ENCODE results near the gene TPCN1.

Gene TPCN1

DNA sequence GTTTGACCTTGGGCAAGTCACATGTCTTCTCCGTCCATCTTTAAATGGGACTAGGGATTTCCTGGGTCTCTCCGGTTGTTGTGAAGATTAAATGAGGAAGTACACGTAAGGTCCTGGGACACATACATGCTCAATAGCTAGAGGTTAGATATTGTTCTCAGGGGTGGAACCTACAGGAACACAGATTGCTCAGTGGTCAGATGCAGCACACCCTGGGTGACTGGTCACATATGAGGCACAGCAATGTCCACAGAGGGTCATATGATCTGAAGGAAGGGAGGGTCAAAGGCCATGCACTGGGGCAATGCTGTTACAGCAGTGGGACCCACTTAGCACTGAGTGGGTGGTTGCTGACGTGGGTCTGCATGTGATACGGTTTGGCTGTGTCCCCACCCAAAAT is 125.1 kb downstream of the TPCN1 start:
- TF ChIP-seq ZFX (IDR thresholded peaks at IDR 0.05; ENCODE audit: borderline replicate concordance) = no peak
- TF ChIP-seq, protein P1, sequence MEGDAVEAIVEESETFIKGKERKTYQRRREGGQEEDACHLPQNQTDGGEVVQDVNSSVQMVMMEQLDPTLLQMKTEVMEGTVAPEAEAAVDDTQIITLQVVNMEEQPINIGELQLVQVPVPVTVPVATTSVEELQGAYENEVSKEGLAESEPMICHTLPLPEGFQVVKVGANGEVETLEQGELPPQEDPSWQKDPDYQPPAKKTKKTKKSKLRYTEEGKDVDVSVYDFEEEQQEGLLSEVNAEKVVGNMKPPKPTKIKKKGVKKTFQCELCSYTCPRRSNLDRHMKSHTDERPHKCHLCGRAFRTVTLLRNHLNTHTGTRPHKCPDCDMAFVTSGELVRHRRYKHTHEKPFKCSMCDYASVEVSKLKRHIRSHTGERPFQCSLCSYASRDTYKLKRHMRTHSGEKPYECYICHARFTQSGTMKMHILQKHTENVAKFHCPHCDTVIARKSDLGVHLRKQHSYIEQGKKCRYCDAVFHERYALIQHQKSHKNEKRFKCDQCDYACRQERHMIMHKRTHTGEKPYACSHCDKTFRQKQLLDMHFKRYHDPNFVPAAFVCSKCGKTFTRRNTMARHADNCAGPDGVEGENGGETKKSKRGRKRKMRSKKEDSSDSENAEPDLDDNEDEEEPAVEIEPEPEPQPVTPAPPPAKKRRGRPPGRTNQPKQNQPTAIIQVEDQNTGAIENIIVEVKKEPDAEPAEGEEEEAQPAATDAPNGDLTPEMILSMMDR (IDR thresholded peaks at IDR 0.05) = no peak
- H3K27ac ChIP-seq = no peak overlapping the region

DNA sequence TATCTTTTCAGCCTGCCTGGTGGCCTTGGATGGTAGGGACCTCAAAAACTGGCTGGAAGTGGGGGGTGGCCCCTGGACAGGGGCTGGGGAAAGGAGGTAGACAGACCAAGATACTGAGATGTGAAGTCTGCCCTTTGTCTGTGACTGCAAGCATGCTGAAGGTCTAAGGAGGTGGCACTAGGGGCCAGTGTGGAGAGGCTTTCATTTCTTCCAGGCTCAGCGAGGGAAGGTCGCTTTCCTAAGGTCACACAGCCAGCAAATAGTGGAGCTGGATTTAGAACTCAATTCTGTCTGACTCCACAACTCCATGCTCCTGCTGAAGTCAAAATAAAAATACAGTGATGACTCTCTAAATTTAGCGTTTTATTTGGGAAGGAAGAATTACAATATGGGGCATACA is 125.8 kb downstream of the TPCN1 start:
- no peak overlapping the region for H3K27ac ChIP-seq
- TF ChIP-seq ZFX (IDR thresholded peaks at IDR 0.05; ENCODE audit: borderline replicate concordance) = no peak
- TF ChIP-seq, protein P1 (IDR thresholded peaks at IDR 0.05) = no peak

DNA sequence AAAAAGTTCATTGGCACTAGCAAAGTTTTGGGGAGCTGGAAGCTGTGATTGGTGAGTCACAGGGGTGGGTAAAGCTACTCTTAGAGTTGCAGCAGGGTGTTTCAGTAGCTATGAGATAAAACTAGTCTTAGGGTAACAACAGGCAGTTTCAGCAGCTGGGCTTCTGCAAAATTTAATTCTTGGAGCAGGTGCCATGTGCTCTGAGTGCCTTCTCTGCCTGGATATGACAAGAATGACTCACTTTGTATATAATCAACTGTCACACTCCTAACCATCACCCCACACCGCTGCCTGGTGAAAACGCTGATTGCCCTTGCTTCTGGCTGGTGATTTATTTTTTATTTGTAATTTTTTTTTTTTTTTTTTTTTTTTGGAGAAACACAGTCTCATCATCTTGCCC is 126.6 kb downstream of the TPCN1 start:
- TF ChIP-seq, protein P1 (IDR thresholded peaks at IDR 0.05) = no peak
- TF ChIP-seq ZFX (IDR thresholded peaks at IDR 0.05; ENCODE audit: borderline replicate concordance) = no peak
- no peak overlapping the region for H3K27ac ChIP-seq

Data from 22Rv1 (cell line).